ENCODE results near the gene FHIT. TPM values are rescaled to one million over a fixed set of nuclear protein-coding genes. Genes with fewer than 3 reads are reported as not detected.

FHIT gene
- total and polyA plus RNA-seq, 2 experiments from 2014 or later = 0.22 to 0.90 TPM

DNA sequence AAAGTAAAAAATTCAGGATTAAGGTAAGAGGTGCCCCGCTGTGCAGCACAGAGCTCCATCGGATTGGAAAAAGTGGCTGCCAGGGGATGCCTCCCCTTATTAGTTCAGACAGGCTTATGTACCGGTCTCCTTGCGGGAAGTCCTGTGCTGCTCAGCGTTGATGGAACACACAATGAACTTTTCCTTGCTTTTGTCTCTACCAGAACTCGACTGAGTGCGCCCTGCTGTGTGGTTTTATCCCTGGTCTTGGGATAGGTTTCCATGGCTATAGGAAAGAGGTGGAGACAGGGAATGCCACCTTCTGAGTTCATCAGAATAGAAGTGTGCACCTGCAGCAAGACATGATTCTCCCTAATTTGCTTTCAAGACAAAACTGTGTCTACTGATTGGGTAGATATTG, 1455.5 kb downstream of the FHIT start:
- no peaks in the 10 kb centered on the region for H3K9me2 ChIP-seq (ENCODE audit: insufficient read depth)
- peaks cover 12% of the 10 kb centered on the region; the same call in 1 of the 2 replicates for H3K4me1 ChIP-seq (ENCODE audit: insufficient read depth)
- no peak for TF ChIP-seq EZH2 (IDR thresholded peaks at IDR 0.05; ENCODE audit: insufficient read depth, poor library complexity, severe bottlenecking)
- no peak for TF ChIP-seq EZH2phosphoT487 (IDR thresholded peaks at IDR 0.05; ENCODE audit: insufficient read depth, low read depth)
- 0 out of 2 replicates have a peak, but pooled peaks cover 6% of the 10 kb centered on the region for H3F3A ChIP-seq (ENCODE audit: insufficient read depth)
- H3K27me3 ChIP-seq (replicated peaks; ENCODE audit: insufficient read depth) = no peaks in the 10 kb centered on the region
- H3K4me2 ChIP-seq (ENCODE audit: unreplicated experiment) = peak overlapping the region; percentile 30
- 93 to 95% methylated on average over 7 of the region's 7 CpGs for WGBS, 2 experiments (ENCODE audit: low coverage in 1 of 2, low lambda C conversion rate in 2 of 2, missing lambda C conversion rate in 2 of 2)
- H2AFZ ChIP-seq = no peak overlapping the region
- no peaks in the 10 kb centered on the region for H3K9me3 ChIP-seq (ENCODE audit: low read depth)
- no peaks in the 10 kb centered on the region for H3K79me2 ChIP-seq (ENCODE audit: insufficient read depth)
- H4K20me1 ChIP-seq (ENCODE audit: insufficient read depth) = no peaks in the 10 kb centered on the region
- no peak overlapping the region for H3K27ac ChIP-seq
- in situ Hi-C loops (cut with MboI) = no loop called here
- DNase-seq = no peak
- H3K36me3 ChIP-seq (ENCODE audit: low read depth) = no peaks in the 10 kb centered on the region
- no peak overlapping the region for H3K4me3 ChIP-seq
- no peak overlapping the region for H3K9ac ChIP-seq

GRCh38 chr3:59793976-59794375, 1457.3 kb downstream of the FHIT start:
- H3F3A ChIP-seq (ENCODE audit: insufficient read depth) = 0 out of 2 replicates have a peak, but pooled peaks cover 6% of the 10 kb centered on the region
- H4K20me1 ChIP-seq (ENCODE audit: insufficient read depth) = no peaks in the 10 kb centered on the region
- in situ Hi-C loops (cut with MboI) = no loop called here
- H3K9me3 ChIP-seq (ENCODE audit: low read depth) = no peaks in the 10 kb centered on the region
- no peaks in the 10 kb centered on the region for H3K9me2 ChIP-seq (ENCODE audit: insufficient read depth)
- DNase-seq = no peak
- H3K4me2 ChIP-seq (ENCODE audit: unreplicated experiment) = no peak overlapping the region
- WGBS, 2 experiments (ENCODE audit: low coverage in 1 of 2, low lambda C conversion rate in 2 of 2, missing lambda C conversion rate in 2 of 2) = 78 to 81% methylated on average over 12 of the region's 12 CpGs
- TF ChIP-seq EZH2phosphoT487 (IDR thresholded peaks at IDR 0.05; ENCODE audit: insufficient read depth, low read depth) = no peak
- TF ChIP-seq EZH2 (IDR thresholded peaks at IDR 0.05; ENCODE audit: insufficient read depth, poor library complexity, severe bottlenecking) = no peak
- no peak overlapping the region for H2AFZ ChIP-seq
- H3K9ac ChIP-seq = no peak overlapping the region
- H3K27me3 ChIP-seq (replicated peaks; ENCODE audit: insufficient read depth) = no peaks in the 10 kb centered on the region
- H3K27ac ChIP-seq = no peak overlapping the region
- peaks cover 12% of the 10 kb centered on the region; the same call in 1 of the 2 replicates for H3K4me1 ChIP-seq (ENCODE audit: insufficient read depth)
- H3K4me3 ChIP-seq = no peak overlapping the region
- no peaks in the 10 kb centered on the region for H3K36me3 ChIP-seq (ENCODE audit: low read depth)
- no peaks in the 10 kb centered on the region for H3K79me2 ChIP-seq (ENCODE audit: insufficient read depth)

- H2AFZ ChIP-seq = no peak overlapping the region
- TF ChIP-seq EZH2 (IDR thresholded peaks at IDR 0.05; ENCODE audit: insufficient read depth, poor library complexity, severe bottlenecking) = no peak
- no peaks in the 10 kb centered on the region for H3K79me2 ChIP-seq (ENCODE audit: insufficient read depth)
- H4K20me1 ChIP-seq (ENCODE audit: insufficient read depth) = no peaks in the 10 kb centered on the region
- peaks cover 10% of the 10 kb centered on the region; the same call in 1 of the 2 replicates for H3K4me1 ChIP-seq (ENCODE audit: insufficient read depth)
- H3K9ac ChIP-seq = no peak overlapping the region
- no peak overlapping the region for H3K4me3 ChIP-seq
- 0 out of 2 replicates have a peak, but pooled peaks cover 6% of the 10 kb centered on the region for H3F3A ChIP-seq (ENCODE audit: insufficient read depth)
- in situ Hi-C loops (cut with MboI) = no loop called here
- H3K9me3 ChIP-seq (ENCODE audit: low read depth) = no peaks in the 10 kb centered on the region
- no peaks in the 10 kb centered on the region for H3K27me3 ChIP-seq (replicated peaks; ENCODE audit: insufficient read depth)
- no peak overlapping the region for H3K4me2 ChIP-seq (ENCODE audit: unreplicated experiment)
- 71 to 74% methylated on average over 3 of the region's 3 CpGs for WGBS, 2 experiments (ENCODE audit: low coverage in 1 of 2, low lambda C conversion rate in 2 of 2, missing lambda C conversion rate in 2 of 2)
- no peaks in the 10 kb centered on the region for H3K9me2 ChIP-seq (ENCODE audit: insufficient read depth)
- no peaks in the 10 kb centered on the region for H3K36me3 ChIP-seq (ENCODE audit: low read depth)
- DNase-seq = peak; percentile 8
- no peak overlapping the region for H3K27ac ChIP-seq
Measured at GRCh38 chr3:59791774-59792308, 1459.4 kb downstream of the FHIT start.

GRCh38 chr3:59790241-59790640, 1461.0 kb downstream of the FHIT start:
- no peak for TF ChIP-seq EZH2phosphoT487 (IDR thresholded peaks at IDR 0.05; ENCODE audit: insufficient read depth, low read depth)
- no peak for TF ChIP-seq EZH2 (IDR thresholded peaks at IDR 0.05; ENCODE audit: insufficient read depth, poor library complexity, severe bottlenecking)
- Histone ChIP-seq H3K4me3 (no peak overlapping the region), H3K9me3 (ENCODE audit: low read depth) (no peaks in the 10 kb centered on the region), H3K79me2 (ENCODE audit: insufficient read depth) (no peaks in the 10 kb centered on the region), H3K36me3 (ENCODE audit: low read depth) (no peaks in the 10 kb centered on the region), H3K27me3 (replicated peaks; ENCODE audit: insufficient read depth) (no peaks in the 10 kb centered on the region), H3K9ac (no peak overlapping the region), H2AFZ (no peak overlapping the region), H3F3A (ENCODE audit: insufficient read depth) (no peaks in the 10 kb centered on the region), H4K20me1 (ENCODE audit: insufficient read depth) (no peaks in the 10 kb centered on the region), H3K4me2 (ENCODE audit: unreplicated experiment) (no peak overlapping the region), H3K27ac (no peak overlapping the region), H3K9me2 (ENCODE audit: insufficient read depth) (no peaks in the 10 kb centered on the region), H3K4me1 (ENCODE audit: insufficient read depth) (no peaks in the 10 kb centered on the region)
- no peak for DNase-seq
- WGBS, 2 experiments (ENCODE audit: low coverage in 1 of 2, low lambda C conversion rate in 2 of 2, missing lambda C conversion rate in 2 of 2) = 4 to 13% methylated on average over 1 of the region's 1 CpG
- in situ Hi-C loops (cut with MboI) = no loop called here

Data from GM23248 (cell line).